Progenitor cell of endocrine pancreas (in vitro differentiated cells): ENCODE measurements around the gene ZC3H18. TPM values are rescaled to one million over a fixed set of nuclear protein-coding genes. Genes with fewer than 3 reads are reported as not detected.

Experiments used
- DNase-seq: peaks from one replicate; pipeline ENCODE4 v3.0.0; 2021; ENCODE audit warnings: low spot score; ENCODE audit not compliant: unreplicated experiment
- H3K27ac Mint-ChIP-seq: 2 replicates; pipeline ENCODE4 v1.8.0; 2021; ENCODE audit warnings: mild to moderate bottlenecking, moderate library complexity, mixed read lengths
- H3K27me3 Mint-ChIP-seq: 2 replicates; pipeline ENCODE4 v1.8.0; 2021; ENCODE audit warnings: mixed read lengths
- H3K36me3 Mint-ChIP-seq: 2 replicates; pipeline ENCODE4 v1.8.0; 2022; ENCODE audit warnings: mixed read lengths; ENCODE audit not compliant: insufficient read depth
- H3K4me1 Mint-ChIP-seq: 2 replicates; pipeline ENCODE4 v1.8.0; 2021; ENCODE audit warnings: low read depth, mixed read lengths
- H3K4me3 Mint-ChIP-seq: 2 replicates; pipeline ENCODE4 v1.8.0; 2021; ENCODE audit warnings: low read depth, mild to moderate bottlenecking, moderate library complexity, mixed read lengths
- H3K9me3 Mint-ChIP-seq: 2 replicates; pipeline ENCODE4 v1.8.0; 2021; ENCODE audit warnings: low read depth, mixed read lengths
- CTCF ChIP-seq: fragments of 200-600 bp; sonication (generic); IDR thresholded peaks from one replicate; pipeline ENCODE4 v1.5.0; 2021; ENCODE audit warnings: antibody characterized with exemption, mild to moderate bottlenecking; ENCODE audit not compliant: unreplicated experiment
- total RNA-seq: library from RNA; stranded (reverse); gene quantifications from 2 replicates; pipeline ENCODE4 v1.2.1, GENCODE V29; 2021

Gene ZC3H18
- total RNA-seq, 1 donor from 2014 or later, result 70.7 TPM

GRCh38 chr16:88669980-88670379, 99.8 kb downstream of the ZC3H18 start:
- no peaks in the 10 kb centered on the region for H3K4me1 Mint-ChIP-seq
- no peak for DNase-seq
- no peak overlapping the region for H3K27ac Mint-ChIP-seq
- peaks cover 1% of the 10 kb centered on the region for H3K36me3 Mint-ChIP-seq
- TF ChIP-seq CTCF, result no peak
- H3K4me3 Mint-ChIP-seq, result no peak overlapping the region
- no peaks in the 10 kb centered on the region for H3K9me3 Mint-ChIP-seq
- H3K27me3 Mint-ChIP-seq, result no peaks in the 10 kb centered on the region

- no peaks in the 10 kb centered on the region for H3K4me1 Mint-ChIP-seq
- no peak overlapping the region for H3K27ac Mint-ChIP-seq
- no peak overlapping the region for H3K4me3 Mint-ChIP-seq
- DNase-seq, result no peak
- no peaks in the 10 kb centered on the region for H3K27me3 Mint-ChIP-seq
- H3K9me3 Mint-ChIP-seq, result no peaks in the 10 kb centered on the region
- peaks cover 1% of the 10 kb centered on the region for H3K36me3 Mint-ChIP-seq
- TF ChIP-seq CTCF, result no peak
These were observed 101.6 kb downstream of the ZC3H18 start for GRCh38 chr16:88671806-88672205.

- Mint-ChIP-seq H3K36me3 (peaks cover 1% of the 10 kb centered on the region), H3K27me3 (no peaks in the 10 kb centered on the region), H3K4me1 (no peaks in the 10 kb centered on the region), H3K27ac (no peak overlapping the region), H3K9me3 (no peaks in the 10 kb centered on the region), H3K4me3 (no peak overlapping the region)
- TF ChIP-seq CTCF, result peak; percentile 34
- DNase-seq, result no peak
These were observed 102.6 kb downstream of the ZC3H18 start for GRCh38 chr16:88672776-88673175.

- TF ChIP-seq CTCF, result no peak
- Mint-ChIP-seq H3K9me3 (no peaks in the 10 kb centered on the region), H3K27me3 (no peaks in the 10 kb centered on the region), H3K27ac (no peak overlapping the region), H3K4me1 (no peaks in the 10 kb centered on the region), H3K36me3 (no peaks in the 10 kb centered on the region), H3K4me3 (no peak overlapping the region)
- DNase-seq, result no peak
These were observed 103.6 kb downstream of the ZC3H18 start for GRCh38 chr16:88673716-88674379.

- no peaks in the 10 kb centered on the region for H3K27me3 Mint-ChIP-seq
- no peaks in the 10 kb centered on the region for H3K36me3 Mint-ChIP-seq
- no peak for TF ChIP-seq CTCF
- no peak overlapping the region for H3K4me3 Mint-ChIP-seq
- no peaks in the 10 kb centered on the region for H3K4me1 Mint-ChIP-seq
- no peak for DNase-seq
- H3K9me3 Mint-ChIP-seq, result no peaks in the 10 kb centered on the region
- no peak overlapping the region for H3K27ac Mint-ChIP-seq
These were observed 106.5 kb downstream of the ZC3H18 start for GRCh38 chr16:88676502-88677242.
